ENCODE data around the gene PMM2.
"Not testable (repeated sequence)": the region's sequence is repeated elsewhere in the genome, so short reads cannot be mapped to it uniquely, and the experiment has no call there.

Gene PMM2

GRCh38 chr16:8785408-8785807 lies 12.2 kb upstream of the PMM2 start:
- no peak for DNase-seq

DNA sequence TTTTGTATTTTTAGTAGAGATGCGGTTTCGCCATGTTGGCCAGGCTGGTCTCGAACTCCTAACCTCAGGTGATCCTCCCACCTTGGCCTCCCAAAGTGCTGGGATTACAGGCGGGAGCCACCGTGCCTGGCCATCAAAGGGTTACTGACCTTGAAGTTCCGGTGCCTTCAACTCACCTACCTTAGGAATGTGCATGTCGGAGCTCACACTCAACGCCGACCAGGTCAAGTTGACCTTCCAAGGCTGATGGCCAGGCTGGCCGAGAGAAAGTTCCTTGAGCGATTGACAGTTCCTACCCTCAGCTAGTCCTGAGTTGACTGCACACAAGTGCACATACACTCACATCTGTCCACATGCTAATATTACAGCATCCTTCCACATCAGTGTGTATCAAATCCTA lies 11.3 kb upstream of the PMM2 start:
- DNase-seq: not testable (repeated sequence)

DNA sequence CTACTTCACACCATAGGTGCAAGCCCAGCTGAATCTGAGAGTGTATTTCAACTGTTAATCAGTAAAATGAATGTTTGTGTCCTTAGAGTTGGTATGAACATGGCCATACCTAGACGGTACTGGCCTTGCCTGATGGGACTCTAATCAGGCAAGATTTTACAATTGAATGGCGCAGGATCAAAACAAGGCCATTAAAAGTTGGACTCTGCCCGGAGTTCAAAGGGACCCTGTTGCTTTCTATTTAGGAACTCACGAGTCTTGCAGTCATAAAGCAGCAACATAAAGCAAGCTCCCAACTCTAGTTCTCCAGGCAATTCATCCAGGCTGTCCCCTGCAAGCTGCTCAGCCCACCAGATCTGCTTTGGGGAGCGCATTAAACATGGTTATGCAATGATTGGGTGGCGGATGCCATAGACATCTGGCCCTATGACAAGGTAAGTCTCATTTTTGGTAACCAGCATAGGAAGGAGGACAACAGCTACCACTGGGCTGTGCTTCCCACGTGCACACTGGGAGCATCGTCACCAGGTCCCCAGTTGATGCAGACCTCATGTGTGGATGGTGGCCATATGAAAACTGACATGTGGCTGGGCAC lies 9.0 kb upstream of the PMM2 start:
- no peak for DNase-seq

DNA sequence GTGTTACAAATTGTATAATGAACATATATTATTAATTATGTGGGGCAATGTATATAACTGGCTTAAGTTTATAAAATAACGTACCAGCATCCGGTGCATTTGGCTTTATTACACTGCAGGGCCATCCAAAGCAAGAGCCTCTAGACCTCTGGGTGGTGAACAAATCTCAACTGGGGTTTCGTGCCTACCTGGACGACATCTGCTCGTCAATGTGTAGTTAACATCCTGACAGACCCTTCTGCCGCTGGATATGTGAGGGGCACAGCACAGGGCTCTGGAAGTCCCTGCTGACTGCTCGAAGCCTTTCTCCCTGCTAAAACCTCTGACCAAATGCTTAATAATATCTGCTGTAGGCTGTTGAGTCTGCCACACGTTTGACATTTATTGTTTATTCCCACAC lies 2.5 kb upstream of the PMM2 start:
- DNase-seq: no peak

DNA sequence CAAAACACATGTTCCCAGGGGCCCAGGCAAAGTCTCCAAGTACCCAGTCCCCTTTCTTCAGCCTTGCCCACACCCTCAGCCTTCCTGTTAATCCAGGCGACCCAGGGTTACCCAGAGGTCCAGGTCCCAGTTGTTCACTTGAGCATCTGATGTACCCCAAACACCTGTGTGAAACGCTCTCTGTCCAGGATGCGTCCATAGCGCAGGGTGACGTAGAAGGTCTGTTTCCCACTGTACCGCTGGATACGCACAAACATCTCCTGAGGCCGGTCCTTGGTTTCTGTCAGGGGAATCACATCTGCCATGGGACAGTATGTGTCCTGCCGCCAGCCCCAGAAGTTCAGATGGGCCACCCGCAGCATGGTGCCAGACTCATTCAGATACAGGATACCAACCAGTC lies 1.8 kb upstream of the PMM2 start:
- no peak for DNase-seq

DNA sequence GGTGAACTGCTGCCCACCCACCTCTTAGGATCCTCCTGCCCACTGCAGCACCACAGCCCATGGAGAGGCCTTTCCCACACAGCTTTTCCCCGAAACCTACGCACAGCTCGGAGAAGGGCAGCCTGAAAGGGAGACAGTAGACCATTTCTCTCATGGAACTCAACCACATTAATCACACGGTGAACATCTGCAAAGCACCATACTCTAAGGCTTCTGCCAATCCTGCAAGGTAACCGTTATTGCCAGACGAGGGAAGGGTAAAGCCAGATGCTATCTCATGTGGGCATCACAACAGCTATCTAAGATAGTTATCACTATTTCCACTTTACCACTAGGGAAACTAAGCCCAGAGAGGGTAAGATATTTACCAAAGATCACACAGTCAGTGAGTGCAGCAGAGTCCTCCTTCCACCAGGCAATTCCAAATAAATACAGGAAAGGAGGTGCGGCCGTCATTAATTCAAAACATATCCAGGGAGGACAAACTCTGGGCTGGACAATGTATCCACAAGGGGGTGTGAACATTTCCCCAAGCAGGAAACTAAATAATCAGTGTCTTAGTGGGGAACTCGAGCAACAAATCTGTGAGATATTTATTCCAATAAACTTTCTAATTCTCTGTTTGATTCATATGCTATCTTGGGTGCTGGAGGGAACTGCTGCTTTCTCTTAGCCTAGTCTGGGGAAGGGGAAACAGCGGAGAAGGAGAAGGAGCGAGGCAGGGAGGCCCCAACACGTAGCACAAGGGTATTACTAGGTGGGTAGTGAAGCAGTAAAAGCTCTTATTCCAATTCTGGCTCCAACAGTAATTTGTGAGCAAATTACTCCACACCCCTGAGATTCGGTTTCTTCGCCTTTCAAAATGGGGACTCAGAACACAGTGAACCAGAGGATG lies 923 bp upstream of the PMM2 start:
- DNase-seq: no peak

GRCh38 chr16:8798174-8798527 lies 512 bp downstream of the PMM2 start:
- DNase-seq: peak; percentile 33

- no peak for DNase-seq
These were observed 1.0 kb downstream of the PMM2 start for GRCh38 chr16:8798535-8799157.

DNA sequence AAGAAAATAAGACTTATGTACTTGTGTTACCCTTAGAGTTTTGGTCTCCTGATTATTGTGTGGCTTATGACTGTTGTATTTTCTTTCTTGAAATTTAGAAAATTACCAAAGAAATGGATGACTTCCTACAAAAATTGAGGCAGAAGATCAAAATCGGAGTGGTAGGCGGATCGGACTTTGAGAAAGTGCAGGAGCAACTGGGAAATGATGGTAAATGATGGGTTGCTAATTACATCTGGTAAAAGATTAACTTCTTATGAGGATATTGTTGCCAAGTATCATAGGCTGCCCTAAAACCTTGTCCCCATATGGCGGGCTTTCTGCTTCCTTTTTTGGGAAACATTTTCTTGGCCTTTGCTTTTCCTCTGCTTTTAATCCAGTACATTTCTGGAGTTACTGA lies 4.1 kb downstream of the PMM2 start:
- DNase-seq: no peak

GRCh38 chr16:8803733-8804132 lies 6.1 kb downstream of the PMM2 start:
- not testable (repeated sequence) for DNase-seq

- DNase-seq: no peak
These were observed 6.7 kb downstream of the PMM2 start for GRCh38 chr16:8804313-8804712.

GRCh38 chr16:8806272-8806983 lies 8.8 kb downstream of the PMM2 start:
- no peak for DNase-seq

DNA sequence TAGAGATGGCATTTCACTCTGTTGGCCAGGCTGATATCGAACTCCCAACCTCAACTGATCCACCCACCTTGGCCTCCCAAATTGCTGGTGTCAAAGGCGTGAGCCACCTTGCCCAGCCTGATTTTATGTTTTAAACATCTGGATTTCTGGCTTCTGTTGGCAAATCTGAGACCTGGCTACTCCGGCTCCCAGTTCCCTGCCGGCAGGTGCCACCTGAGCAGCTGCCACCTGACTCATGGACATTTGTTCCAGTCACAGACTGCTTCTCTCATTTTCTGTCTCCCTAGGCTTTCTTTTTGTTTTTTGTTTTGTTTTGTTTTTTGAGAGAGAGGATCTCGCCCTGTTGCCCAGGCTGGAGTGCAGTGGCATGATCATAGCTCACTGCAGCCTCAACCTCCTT lies 9.6 kb downstream of the PMM2 start:
- DNase-seq: no peak

DNA sequence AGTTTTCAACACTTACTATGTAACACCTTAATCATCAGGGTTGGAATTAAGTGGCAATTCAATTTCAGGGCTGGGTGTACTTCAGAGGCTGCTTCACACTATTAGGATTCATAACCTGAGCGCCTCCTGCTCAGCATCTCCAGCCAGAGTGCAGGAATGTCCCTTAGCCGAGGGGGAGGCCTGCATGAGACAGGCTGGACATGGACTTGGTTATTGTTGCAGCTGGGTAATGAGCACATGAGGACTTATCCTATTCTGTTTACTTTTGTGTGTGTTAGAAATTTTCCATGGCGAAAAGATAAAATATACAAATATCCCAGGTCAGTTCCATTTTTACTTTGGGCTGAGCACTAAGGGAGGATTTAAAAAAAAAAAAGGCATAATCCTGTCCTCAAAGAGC lies 10.4 kb downstream of the PMM2 start:
- DNase-seq: no peak

DNA sequence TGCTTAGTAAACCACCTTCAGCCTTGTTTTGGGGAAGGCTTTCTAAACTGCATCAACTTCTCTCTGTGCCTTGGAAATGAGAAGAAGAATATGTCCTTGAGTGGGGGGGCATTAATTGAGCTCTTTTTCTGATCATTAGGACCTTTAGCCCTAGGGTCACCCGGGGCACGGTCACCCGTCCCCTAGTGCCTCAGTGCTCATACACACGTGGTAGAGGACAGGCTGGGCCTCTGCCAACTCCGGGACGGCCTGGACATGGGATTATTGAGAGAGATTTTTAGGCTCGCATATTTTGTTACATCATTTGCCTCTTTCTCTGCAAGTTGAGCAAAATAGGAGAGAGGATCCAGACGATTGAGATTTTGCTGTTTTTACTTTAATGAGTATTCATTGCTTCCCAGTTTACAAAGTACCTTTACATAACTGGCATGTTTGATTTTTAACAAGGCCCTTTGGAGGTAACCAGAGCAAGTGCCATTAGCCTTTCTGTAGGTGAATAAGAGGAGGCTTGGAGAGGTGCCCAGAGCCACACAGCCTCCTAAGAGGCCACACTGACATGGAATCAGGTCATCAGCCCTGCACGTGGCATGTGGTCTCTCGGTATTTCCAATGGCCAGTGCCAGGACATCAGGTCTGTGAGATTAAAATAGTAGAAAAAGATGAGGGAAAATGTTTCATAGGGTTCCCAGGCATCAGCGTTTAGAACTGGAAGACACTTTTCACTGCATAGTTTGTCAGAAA lies 11.1 kb downstream of the PMM2 start:
- no peak for DNase-seq

GRCh38 chr16:8812162-8812843 lies 14.7 kb downstream of the PMM2 start:
- no peak for DNase-seq

- DNase-seq: no peak
These were observed 16.6 kb downstream of the PMM2 start for GRCh38 chr16:8814095-8814806.

DNA sequence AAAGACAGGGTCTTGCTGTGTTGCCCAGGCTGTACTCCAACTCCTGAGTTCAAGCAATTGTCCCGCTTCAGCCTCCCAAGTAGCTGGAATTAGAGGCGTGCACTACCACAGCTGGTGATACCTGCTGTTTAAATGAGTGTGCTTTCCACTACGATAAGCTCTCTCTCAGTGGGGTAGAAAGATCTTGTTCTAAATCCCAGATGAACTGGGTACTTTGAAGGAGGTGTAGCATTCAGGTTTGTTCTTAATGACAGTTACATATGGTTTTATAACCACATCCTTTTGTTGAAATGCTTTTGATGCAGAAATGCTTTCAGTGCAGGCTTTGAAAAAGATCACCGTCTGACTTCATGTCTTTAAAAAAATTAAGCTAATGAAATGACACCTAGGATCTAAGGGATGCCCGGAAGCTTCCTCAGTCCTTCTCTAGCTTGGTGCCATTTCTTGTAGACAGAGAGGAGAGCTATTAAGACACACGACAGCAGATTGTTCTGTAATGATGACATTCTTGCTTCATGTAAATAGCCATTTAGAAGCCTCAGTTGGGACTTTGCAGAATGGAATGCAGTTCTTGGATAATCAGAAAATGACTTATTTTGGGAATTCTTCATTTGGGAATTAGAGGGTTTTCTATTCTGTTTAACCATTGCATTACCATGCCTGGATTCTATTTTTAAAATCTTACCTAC lies 19.5 kb downstream of the PMM2 start:
- DNase-seq: no peak

DNA sequence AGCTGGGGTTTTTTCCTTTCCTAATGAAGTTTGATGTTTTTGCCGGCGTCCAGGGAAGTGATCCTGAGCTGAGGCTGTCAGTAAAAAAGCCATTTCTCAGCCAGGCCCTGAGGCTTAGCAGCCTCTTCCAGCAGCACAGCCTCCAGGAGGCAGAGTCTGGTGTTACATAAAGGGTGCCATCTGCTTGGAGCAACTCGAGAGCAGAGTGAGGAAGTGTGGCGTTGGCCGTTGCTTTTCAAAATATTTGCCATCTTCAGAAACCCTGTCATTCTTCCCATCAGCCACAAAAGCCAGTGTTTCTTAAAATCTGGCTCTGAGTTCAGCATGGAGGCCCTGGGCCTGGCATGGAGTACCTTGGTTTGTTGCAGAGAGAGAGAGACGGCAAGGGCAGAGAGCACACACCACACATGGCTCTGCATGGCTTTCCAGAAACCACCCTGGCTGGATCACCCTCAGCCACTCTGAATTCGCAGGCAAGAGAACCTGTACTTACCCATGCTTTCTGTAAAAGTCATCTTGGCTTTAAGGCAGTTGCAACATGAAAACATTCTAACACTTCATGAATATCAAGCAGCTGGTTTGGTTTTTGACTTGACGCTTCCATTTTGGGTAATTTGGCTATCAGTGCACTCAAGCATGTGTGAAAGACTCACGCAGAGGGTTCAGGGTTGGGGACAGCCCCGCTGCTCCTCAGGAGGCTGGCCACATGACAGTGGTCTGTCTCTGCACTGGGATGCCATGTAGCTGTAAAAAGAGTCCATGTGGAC lies 21.0 kb downstream of the PMM2 start:
- DNase-seq: no peak

GRCh38 chr16:8819411-8820034 lies 21.9 kb downstream of the PMM2 start:
- DNase-seq: no peak
